Esophagus (tissue), 2 donors: ENCODE data around the gene ZNF274. TPM values are rescaled to one million over a fixed set of nuclear protein-coding genes. Genes with fewer than 3 reads are reported as not detected.
"Not testable (repeated sequence)": the region's sequence is repeated elsewhere in the genome, so short reads cannot be mapped to it uniquely, and the experiment has no call there.

Source experiments
- H3K27ac ChIP-seq, 2 donors: one replicate each; pipeline ENCODE4 v1.5.1; 2013; ENCODE audit warnings: low read depth in 2 of 2, mild to moderate bottlenecking in 2 of 2, inconsistent platforms in 1 of 2, low read length in 1 of 2, moderate library complexity in 1 of 2
- H3K27me3 ChIP-seq, 2 donors: one replicate each; pipeline ENCODE4 v1.6.1; 2013; ENCODE audit warnings: low read length in 2 of 2, control low read depth in 1 of 2, mild to moderate bottlenecking in 1 of 2; ENCODE audit not compliant: insufficient read depth in 2 of 2, control insufficient read depth in 1 of 2
- H3K36me3 ChIP-seq, 2 donors: one replicate each; pipeline ENCODE4 v1.6.1; 2013; ENCODE audit warnings: low read length in 1 of 2; ENCODE audit not compliant: control insufficient read depth in 2 of 2, insufficient read depth in 2 of 2
- H3K4me1 ChIP-seq, 2 donors: one replicate each; pipeline ENCODE4 v1.6.1; 2013; ENCODE audit warnings: low read length in 1 of 2; ENCODE audit not compliant: control insufficient read depth in 2 of 2, insufficient read depth in 2 of 2
- H3K4me3 ChIP-seq, 2 donors: one replicate each; pipeline ENCODE4 v1.5.1; 2013; ENCODE audit warnings: low read length in 2 of 2, mild to moderate bottlenecking in 2 of 2, low read depth in 1 of 2, moderate library complexity in 1 of 2
- H3K9me3 ChIP-seq, 2 donors: one replicate each; pipeline ENCODE4 v1.6.1; 2013; ENCODE audit warnings: mild to moderate bottlenecking in 2 of 2, low read depth in 1 of 2, low read length in 1 of 2, moderate library complexity in 1 of 2; ENCODE audit not compliant: control insufficient read depth in 2 of 2, insufficient read depth in 1 of 2
- WGBS, 2 donors: extraction: QIAGEN DNeasy Blood & Tissue Kit; methylation state at CpG; one replicate each; pipeline ENCODE4 v1.1.7; 2013; 5-methylcytosine and 5-hydroxymethylcytosine counted together
- polyA plus RNA-seq, 2 donors: library from polyadenylated mRNA; stranded (reverse); fragments of 200-250 nt; gene quantifications; one replicate each; pipeline ENCODE4 v1.2.3, GENCODE V29; 2013
- donor health status: healthy with polysubstance abuse.
- donor health status: Bipolar disorder and iron deficiency.

Gene ZNF274
- 10 to 100 TPM; 15.4 to 16.7 TPM for polyA plus RNA-seq

- Histone ChIP-seq H3K9me3 (peaks cover 20 to 56% of the 10 kb centered on the region in 2 donors), H3K27ac (peak within 1 kb of the TSS; percentile 99 to 100), H3K27me3 (no peaks in the 10 kb centered on the region), H3K4me3 (peak within 1 kb of the TSS; percentile 75 to 93), H3K36me3 (peaks cover 6 to 15% of the 10 kb centered on the region in 2 donors), H3K4me1 (peaks cover 0 to 5% of the 10 kb centered on the region in 2 donors)
- WGBS, 2 donors, result 1% methylated on average over 77 to 80 of the region's 80 CpGs
Observed at GRCh38 chr19:58182989-58183816, at the start of gene ZNF274. Gene ZNF274 (plus strand): TSS chr19:58183061. CDS start chr19:58183966, 905 bp downstream.

GRCh38 chr19:58134244-58134643 is 48.6 kb upstream of the ZNF274 start:
- WGBS, 2 donors, result 98 to 100% methylated on average over 1 of the region's 1 CpG
- Histone ChIP-seq H3K4me1 (no peaks in the 10 kb centered on the region), H3K27ac (no peak overlapping the region), H3K36me3 (peaks cover 10 to 24% of the 10 kb centered on the region in 2 donors), H3K4me3 (no peak overlapping the region), H3K27me3 (no peaks in the 10 kb centered on the region), H3K9me3 (peaks cover 23 to 46% of the 10 kb centered on the region in 2 donors)

- no peaks in the 10 kb centered on the region for H3K27me3 ChIP-seq
- WGBS, 2 donors, result 97 to 100% methylated on average over 3 of the region's 3 CpGs
- H3K27ac ChIP-seq, result no peak overlapping the region
- no peak overlapping the region for H3K4me3 ChIP-seq
- peaks cover 2 to 8% of the 10 kb centered on the region in 2 donors for H3K36me3 ChIP-seq
- peaks cover 8 to 14% of the 10 kb centered on the region in 2 donors for H3K9me3 ChIP-seq
- no peaks in the 10 kb centered on the region for H3K4me1 ChIP-seq
Observed at GRCh38 chr19:58145849-58146248, 37.0 kb upstream of the ZNF274 start.

GRCh38 chr19:58147475-58147874 is 35.4 kb upstream of the ZNF274 start:
- H3K4me3 ChIP-seq, H3K9me3 ChIP-seq, H3K27ac ChIP-seq, H3K27me3 ChIP-seq, H3K36me3 ChIP-seq, H3K4me1 ChIP-seq: not testable (repeated sequence)
- WGBS, 2 donors, result 96 to 97% methylated on average over 9 to 23 of the region's 28 CpGs

- Histone ChIP-seq H3K4me1 (peaks cover 0 to 7% of the 10 kb centered on the region in 2 donors), H3K36me3 (peaks cover 0 to 2% of the 10 kb centered on the region in 2 donors), H3K9me3 (peaks cover 0 to 3% of the 10 kb centered on the region in 2 donors), H3K4me3 (peak within 1 kb of the TSS; percentile 74 to 98), H3K27ac (peak within 1 kb of the TSS; percentile 75 to 82), H3K27me3 (no peaks in the 10 kb centered on the region)
- WGBS, 2 donors, result 0% methylated on average over 53 to 62 of the region's 62 CpGs
Observed at GRCh38 chr19:58150328-58150921, 32.4 kb upstream of the ZNF274 start, which contains the start of gene ZNF329. Gene ZNF329 (minus strand): TSS chr19:58150789. CDS start chr19:58129503, 21,286 bp downstream.

GRCh38 chr19:58153386-58153785 is 29.5 kb upstream of the ZNF274 start:
- Histone ChIP-seq H3K4me1 (peaks cover 0 to 7% of the 10 kb centered on the region in 2 donors), H3K4me3 (no peak overlapping the region), H3K27ac (no peak overlapping the region), H3K36me3 (no peaks in the 10 kb centered on the region), H3K27me3 (no peaks in the 10 kb centered on the region), H3K9me3 (no peaks in the 10 kb centered on the region)
- 94 to 95% methylated on average over 2 of the region's 2 CpGs for WGBS, 2 donors

- peak overlapping the region; percentile 69 to 88 for H3K4me3 ChIP-seq
- peak overlapping the region; percentile 90 to 92 for H3K27ac ChIP-seq
- H3K9me3 ChIP-seq, result no peaks in the 10 kb centered on the region
- no peaks in the 10 kb centered on the region for H3K27me3 ChIP-seq
- H3K36me3 ChIP-seq, result no peaks in the 10 kb centered on the region
- peaks cover 0 to 7% of the 10 kb centered on the region in 2 donors for H3K4me1 ChIP-seq
- 5 to 9% methylated on average over 12 of the region's 12 CpGs for whole genome bisulfite sequencing, 2 donors
Observed at GRCh38 chr19:58154287-58154678, 28.6 kb upstream of the ZNF274 start.

GRCh38 chr19:58154679-58155648 is 27.9 kb upstream of the ZNF274 start:
- Histone ChIP-seq H3K9me3 (peaks cover 0 to under 1% of the 10 kb centered on the region in 2 donors), H3K27ac (peak overlapping the region; percentile 90 to 92)
- WGBS, 2 donors, result 2 to 3% methylated on average over 78 to 85 of the region's 85 CpGs

More at GRCh38 chr19:58154679-58155648, 27.9 kb upstream of the ZNF274 start:
- no peaks in the 10 kb centered on the region for H3K36me3 ChIP-seq
- H3K27me3 ChIP-seq, result no peaks in the 10 kb centered on the region
- H3K4me1 ChIP-seq, result peaks cover 0 to 7% of the 10 kb centered on the region in 2 donors
- peak overlapping the region; percentile 69 to 88 for H3K4me3 ChIP-seq
